Glomerular endothelial cell (primary cell): ENCODE results near the gene NOXO1. TPM values are rescaled to one million over a fixed set of nuclear protein-coding genes. Genes with fewer than 3 reads are reported as not detected.

Experiments used
- DNase-seq: peaks from one replicate; pipeline ENCODE4 v3.0.0-alpha.2; 2011; ENCODE audit warnings: low read depth, low spot score; ENCODE audit errors: extremely low read depth
- total RNA-seq: library from RNA; depleted of rRNA; stranded (reverse); fragments of >200 nt; gene quantifications from 2 replicates; pipeline ENCODE4 v1.2.3, GENCODE V29; 2015

NOXO1 gene, protein sequence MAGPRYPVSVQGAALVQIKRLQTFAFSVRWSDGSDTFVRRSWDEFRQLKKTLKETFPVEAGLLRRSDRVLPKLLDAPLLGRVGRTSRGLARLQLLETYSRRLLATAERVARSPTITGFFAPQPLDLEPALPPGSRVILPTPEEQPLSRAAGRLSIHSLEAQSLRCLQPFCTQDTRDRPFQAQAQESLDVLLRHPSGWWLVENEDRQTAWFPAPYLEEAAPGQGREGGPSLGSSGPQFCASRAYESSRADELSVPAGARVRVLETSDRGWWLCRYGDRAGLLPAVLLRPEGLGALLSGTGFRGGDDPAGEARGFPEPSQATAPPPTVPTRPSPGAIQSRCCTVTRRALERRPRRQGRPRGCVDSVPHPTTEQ
- 0.58 TPM in 1 of 2 replicates, not detected in the other for total RNA-seq

DNA sequence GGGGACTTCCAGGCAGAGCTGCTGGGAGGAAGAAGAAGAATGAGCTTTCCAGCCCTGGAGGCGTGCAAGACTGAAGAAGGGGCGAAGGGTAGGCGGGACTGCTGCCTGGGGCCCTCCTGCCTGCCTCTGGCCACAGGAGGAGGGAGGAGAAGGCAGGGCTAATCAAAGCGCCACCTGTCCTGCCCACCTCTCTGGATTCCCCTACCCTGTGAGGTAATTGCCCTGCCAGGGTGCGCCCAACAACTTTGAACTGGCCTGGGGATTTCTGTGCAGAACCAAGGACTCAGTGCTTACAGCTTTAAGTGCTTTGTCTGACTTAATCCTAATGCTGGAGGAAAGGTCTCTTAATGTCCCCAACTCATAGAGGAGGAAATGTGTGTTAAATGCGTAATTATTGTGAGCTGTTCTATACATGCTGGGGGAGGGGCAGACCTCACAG is at the start of gene NOXO1:
Gene NOXO1 (minus strand): TSS at position 72 of the 439 bp plus-strand sequence. CDS start 290 bp downstream, outside the sequence.
- no peak for DNase-seq

DNA sequence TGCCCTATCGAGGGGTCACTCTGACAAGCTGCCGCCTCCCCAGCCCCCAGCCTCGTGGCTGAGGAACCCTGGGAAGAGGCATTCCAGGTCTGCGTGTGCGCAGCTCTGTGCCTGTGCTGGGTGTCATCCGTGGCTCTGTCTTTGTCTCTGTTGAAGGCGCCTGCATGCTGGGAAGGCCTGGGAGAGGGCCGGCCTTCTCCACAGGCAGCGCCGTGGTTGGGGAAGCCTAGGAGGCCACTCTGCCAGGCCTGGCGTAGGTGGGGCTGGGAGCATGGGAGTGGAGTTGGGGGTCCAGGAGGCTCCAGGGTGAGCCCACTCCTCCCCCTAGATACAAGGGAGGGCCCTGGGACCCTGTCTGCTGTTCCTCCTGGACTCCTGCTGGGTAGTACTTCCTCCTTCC is 48.8 kb upstream of the NOXO1 start:
- DNase-seq = no peak

DNA sequence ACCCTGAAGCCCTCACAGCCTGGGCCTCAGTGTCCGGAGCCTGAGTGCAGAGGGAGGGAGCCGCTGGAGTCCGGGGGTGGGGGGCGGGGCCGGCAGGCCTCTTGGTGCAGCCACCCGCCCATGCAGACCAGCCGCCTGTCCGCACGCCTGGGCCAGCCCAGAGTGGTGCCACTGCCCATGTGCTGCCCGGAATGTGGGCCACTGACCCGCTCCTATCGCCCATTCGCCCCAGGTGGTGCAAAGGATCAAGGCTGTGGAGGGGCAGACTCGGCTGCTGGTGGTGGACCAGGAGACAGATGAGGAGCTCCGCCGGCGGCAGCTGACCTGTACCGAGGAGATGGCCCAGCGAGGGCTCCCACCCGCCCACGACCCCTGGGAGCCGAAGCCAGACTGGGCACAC is 48.1 kb upstream of the NOXO1 start:
- no peak for DNase-seq

DNA sequence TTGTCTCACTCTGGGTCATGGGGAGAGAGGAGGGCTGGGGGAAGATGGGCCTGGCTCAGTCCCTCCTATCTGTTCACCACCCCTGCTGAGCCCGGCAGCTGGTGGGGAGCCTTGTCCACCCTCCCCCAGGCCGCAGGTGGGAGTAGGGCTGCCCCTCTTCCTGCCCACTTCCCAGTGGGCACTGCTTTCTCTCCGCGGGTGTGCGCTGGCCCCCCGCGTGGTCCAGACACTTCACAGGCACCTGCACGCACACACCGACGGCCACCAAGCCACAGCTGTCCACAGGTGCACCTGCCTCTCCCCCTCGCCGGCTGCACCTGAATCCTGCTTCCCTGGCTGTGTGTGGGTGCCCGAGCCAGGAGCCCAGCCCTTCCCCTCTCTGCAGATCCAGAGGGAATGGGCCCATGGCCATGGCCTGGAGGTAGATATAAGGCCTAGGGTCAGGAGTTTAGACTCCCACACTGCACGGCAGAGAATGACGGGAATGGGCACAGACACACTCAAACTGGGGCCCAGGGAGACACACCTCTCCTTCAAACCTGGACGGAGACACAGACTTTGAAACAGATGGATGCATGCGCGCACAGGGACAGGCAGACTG is 47.5 kb upstream of the NOXO1 start:
- no peak for DNase-seq

DNA sequence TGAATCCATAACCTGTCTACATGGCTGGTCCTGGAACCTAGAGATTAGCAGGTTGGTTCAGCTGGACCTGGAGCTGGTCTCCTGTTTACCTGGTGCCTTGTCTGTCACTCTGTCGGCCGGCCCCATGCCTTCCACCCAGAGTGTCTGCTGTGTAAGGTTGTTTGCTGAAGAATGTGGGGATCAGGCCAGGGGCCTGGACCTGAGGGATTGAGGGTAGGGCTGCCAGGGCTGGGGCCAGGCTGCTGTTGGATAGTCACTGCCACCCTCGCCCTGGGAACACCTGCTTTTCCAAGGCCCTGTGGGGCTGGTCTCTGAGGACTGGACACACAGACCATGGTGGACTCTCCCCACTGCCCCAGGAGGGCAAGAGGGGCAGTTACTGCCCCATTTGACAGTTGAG is 46.9 kb upstream of the NOXO1 start:
- no peak for DNase-seq

DNA sequence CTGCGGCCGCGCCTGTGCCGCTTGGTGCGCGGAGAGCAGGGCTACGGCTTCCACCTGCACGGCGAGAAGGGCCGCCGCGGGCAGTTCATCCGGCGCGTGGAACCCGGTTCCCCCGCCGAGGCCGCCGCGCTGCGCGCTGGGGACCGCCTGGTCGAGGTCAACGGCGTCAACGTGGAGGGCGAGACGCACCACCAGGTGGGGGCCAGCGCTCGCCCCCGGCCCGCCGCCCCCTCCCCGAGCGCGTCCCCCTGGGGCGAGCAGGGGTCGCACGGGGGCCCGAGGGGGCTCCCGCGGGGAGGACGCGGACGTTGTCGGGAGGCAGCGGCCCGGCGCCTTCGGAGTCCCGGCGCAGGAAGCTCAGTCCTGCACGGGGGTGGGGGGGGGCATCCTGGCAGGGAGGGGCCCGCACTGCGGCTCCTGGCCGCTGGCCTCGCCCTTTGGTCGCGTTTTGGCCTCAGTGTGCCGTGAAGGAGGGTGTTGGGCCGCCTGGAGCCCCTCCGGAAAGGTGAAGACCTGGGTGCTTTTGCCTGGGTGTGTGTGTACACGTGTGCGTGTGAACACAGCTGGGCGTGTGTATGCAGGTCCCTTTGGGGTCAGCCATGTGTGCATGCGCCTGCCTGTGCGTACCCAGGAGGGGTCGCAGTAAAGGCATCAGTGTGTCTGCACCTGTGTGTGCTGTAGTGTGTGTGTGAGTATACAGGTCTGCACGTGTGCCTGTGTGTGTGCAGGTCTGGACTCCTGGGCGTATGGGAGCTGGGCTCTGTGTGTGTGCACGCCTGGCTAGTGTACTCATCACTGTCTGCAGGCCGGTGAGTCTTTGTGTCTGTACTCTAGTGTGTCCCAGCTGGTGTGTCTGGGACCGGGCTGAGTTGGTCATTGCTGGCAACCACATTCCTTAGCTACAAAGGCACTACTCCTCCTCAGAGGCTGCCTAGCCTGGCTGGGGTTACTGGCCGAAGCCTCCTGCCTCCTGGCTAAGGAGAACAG is 46.0 kb upstream of the NOXO1 start:
- no peak for DNase-seq

GRCh38 chr16:2026461-2027023 is 45.3 kb upstream of the NOXO1 start, which contains the start of gene NHERF2:
Gene NHERF2 (plus strand): TSS chr16:2026902. CDS start chr16:2027006, 104 bp downstream.
- no peak for DNase-seq

GRCh38 chr16:2025878-2026460 is 44.7 kb upstream of the NOXO1 start:
- DNase-seq = no peak

GRCh38 chr16:2025251-2025650 is 44.0 kb upstream of the NOXO1 start:
- no peak for DNase-seq

GRCh38 chr16:2024032-2024420 is 42.8 kb upstream of the NOXO1 start:
- DNase-seq = no peak

DNA sequence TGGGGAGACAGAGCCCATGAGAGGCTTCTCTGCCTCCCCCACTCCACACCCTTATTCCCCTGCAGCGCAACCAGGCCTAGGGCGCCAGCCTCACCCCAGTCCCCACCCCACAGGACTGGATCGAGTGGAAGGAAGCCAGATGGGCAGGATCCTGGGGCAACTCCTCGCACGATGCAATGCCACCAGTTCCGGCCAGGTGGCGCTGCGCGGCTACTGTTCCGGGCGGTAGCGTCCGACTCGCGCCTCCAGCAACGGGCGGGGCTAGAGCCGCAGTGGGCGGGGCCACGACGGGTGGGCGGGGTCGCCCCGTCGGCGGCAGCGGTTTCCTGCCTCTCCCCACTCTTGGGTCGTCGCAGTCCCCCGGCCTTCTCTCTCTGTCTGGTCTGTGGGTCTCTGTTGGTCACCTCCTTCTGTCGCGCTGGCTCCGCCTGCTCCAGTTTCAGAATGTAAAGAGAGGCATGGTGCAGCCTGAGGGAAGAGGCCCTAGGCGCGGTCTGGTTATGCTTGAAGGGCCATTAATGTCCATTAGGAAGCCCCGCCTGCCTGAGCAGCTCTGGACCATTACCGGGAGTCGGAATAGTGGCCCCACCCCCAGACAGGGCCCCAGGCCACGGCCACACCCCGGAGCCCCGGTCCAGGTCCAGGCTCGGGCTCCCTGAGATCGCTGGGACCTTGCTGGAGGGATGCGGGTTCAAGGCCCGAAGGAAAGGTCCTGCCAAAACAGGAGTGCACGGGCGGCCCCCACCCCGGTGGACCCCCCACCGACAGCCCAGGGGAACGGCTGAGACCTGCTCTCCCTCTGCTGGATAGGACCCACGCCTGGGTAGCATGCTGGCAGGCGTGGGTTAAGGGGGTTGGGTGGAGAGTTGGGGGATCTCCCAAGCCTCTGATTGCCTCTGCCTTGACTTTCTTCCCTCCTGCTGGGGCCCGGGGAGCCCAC is 42.1 kb upstream of the NOXO1 start:
- DNase-seq = no peak

DNA sequence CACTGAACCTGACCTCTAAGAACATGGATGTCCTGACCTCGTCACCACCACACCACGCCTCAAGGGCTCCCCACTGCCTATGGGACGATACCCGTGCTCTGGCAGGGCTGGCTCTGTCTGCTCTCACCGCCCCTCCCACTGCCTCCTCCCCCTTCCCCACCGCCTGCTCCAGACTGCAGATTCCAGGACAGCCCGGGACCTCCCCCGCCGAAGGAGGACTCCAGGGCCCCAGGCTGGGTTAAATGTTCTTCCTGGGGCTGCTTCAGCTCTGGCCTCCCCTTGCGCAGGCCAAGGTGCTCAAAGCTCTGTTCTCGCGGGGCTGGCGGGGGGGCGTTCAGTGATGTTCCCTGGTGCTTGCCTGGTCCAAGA is 41.4 kb upstream of the NOXO1 start:
- no peak for DNase-seq

DNA sequence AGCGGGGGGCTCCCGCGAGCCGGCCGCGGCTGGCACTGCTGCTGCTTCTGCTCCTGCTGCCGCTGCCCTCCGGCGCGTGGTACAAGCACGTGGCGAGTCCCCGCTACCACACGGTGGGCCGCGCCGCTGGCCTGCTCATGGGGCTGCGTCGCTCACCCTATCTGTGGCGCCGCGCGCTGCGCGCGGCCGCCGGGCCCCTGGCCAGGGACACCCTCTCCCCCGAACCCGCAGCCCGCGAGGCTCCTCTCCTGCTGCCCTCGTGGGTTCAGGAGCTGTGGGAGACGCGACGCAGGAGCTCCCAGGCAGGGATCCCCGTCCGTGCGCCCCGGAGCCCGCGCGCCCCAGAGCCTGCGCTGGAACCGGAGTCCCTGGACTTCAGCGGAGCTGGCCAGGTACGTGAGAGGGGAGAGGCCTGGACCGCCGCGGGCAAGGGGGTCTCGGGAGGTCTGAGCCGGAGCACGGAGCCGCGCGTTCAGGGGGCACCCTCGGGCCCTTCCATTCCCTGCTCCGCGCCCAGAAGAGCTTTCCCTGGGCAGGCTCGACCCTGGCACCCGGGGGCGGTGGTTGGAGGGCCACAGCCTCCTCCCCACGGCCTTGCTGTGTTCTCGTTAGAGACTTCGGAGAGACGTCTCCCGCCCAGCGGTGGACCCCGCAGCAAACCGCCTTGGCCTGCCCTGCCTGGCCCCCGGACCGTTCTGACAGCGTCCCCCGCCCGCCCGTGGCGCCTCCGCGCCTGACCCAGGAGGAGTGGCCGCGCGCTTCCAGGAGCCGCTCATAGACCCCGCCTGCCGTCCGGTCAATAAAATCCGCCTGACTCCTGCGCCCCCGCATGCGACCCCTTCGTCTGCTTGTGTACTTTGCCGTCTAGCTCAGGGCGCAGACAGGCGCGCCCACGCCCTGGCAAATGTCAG is 38.9 kb upstream of the NOXO1 start:
- DNase-seq = no peak

DNA sequence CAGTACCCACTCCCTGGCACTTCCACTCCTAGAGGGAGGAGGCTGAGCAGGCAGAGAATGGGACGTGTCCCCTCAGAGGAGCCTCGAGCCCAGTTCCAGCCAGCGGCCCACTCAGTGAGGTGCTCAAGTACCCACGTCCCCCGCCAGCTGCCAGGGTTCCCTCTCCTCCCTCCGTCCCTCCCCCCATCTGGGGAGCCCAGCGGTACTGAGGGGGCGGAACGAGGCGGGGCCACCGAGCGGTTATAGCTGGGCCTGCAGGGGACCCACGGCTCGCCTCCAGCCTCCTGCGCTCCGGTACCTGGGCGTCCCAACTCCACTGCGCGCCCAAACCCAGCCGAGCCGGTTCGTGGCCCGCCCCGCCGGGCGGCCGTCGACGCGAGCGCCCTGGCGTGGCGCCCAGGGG is 38.2 kb upstream of the NOXO1 start, which contains the start of gene NPW:
Gene NPW (plus strand): TSS at position 268 of the 403 bp plus-strand sequence.
- no peak for DNase-seq

DNA sequence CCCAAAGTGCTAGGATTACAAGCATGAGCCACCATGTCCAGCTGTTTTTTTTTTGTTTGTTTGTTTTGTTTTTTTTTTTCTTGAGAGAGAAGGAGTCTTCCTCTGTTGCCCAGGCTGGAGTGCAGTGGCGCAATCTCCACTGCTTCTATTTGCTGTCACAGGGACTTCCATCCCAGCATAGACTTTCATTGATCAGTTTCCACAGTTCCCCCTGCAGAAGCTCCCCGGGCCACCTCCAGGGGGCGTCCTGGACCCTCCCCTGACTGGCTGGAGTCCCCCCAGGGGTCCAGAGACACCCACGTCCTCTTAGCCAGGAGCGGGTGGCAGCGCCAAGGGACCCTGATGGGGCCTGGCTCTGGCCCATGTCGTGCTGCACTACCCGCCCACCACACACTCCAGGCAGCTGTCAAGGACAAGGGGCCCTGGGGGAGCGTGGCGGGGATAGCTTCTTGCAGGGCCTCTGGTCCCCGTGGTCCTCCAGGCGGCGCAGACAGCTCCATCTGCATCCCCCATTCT is 35.2 kb upstream of the NOXO1 start:
- no peak for DNase-seq

DNA sequence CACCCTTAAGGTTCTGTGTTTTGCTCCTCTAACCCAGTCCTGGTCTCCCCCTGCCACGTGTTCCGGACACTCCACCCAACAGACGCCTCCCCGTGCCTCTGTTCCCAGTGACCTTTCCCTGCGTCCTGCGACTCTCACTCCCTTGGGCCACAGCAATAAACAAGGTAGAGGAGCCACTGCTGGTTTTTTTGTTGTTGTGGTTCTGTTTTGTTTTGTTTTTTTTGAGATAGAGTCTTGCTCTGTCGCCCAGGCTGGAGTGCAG is 34.6 kb upstream of the NOXO1 start:
- DNase-seq = no peak

GRCh38 chr16:2015117-2015946 is 34.1 kb upstream of the NOXO1 start:
- no peak for DNase-seq
